HG03457 (cell line): Measurements from ENCODE around the gene USP12.
"Not testable (repeated sequence)": the region's sequence is repeated elsewhere in the genome, so short reads cannot be mapped to it uniquely, and the experiment has no call there.

Experiments
- ATAC-seq: cut with Tn5 transposase; IDR thresholded peaks from one replicate; pipeline ENCODE4 v1.9.1; 2021; ENCODE audit warnings: moderate number of reproducible peaks; ENCODE audit not compliant: unreplicated experiment

Gene USP12

DNA sequence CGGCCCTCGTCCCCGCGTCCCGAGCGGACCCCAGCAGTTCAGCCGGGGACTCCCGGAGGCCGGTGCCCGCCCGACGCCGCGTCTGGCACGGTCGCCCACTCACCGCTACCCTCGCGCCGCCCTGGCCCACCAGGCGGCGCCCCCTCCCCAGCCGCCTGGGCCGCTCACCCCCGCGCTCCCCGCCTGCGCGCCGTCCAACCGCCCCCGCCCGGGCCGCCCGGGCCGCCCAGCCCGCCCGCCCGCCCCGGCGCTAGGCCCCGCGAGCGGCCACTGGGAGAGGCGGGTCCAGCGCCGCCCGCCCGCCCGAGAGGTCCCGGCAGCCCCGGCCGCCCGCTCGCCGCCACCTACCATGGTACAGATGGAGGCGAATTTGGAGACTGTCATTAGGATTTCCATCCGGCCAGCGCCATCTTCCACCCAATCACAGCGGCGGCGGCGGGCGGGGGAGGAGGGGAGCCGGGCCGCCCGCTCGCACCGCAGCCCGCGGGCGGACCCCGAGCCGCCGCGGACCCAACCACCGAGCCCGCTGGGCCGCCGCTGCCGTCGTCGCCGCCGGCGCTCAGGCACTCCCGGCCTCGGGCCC is at the start of gene USP12:
Gene USP12, minus strand, starts transcription at position 568 of the 583 bp plus-strand sequence. Its CDS starts 172 bp downstream, at position 396.
- no peak for ATAC-seq

DNA sequence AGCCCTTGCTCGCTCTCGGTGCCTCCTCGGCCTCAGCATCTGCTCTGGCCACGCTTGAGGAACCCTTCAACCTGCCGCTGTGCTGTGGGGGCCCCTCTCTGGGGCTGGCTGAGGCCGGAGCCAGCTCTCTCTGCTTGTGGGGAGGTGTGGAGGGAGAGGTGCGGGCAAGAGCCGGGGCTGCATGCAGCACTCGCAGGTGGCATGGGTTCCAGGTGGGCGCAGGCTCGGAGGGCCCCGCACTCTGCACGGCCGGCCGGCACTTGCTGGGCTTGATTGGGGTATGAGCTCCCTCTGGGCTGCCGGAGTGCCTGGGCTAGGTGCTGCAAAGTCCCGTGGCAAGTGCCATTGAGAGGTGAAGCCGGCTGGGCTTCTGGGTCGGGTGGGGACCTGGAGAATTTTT is 48.0 kb upstream of the USP12 start:
- no peak for ATAC-seq

- not testable (repeated sequence) for ATAC-seq
Observed at GRCh38 chr13:27218861-27219260, 47.2 kb upstream of the USP12 start.

GRCh38 chr13:27217791-27218190 is 46.2 kb upstream of the USP12 start:
- ATAC-seq, result not testable (repeated sequence)

DNA sequence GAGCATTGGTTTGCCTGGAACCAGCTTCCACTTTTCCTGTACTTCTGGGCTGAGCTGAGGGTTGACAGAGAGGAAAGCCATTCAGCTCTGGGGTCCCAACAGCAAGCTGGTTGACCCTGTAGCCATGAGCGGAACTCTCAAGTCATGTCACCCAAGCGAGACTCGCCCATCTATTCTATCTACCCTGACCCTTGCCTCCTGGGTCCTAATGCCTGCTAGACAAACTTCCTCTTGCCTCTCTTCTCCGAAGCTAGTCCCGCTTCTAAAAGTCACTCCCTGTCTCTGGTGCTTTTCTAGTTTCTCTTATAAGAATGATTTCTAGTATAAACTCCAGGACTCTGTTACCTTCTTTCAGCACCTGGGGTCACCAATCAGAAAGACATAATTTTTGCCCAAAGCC is 41.8 kb upstream of the USP12 start:
- not testable (repeated sequence) for ATAC-seq

DNA sequence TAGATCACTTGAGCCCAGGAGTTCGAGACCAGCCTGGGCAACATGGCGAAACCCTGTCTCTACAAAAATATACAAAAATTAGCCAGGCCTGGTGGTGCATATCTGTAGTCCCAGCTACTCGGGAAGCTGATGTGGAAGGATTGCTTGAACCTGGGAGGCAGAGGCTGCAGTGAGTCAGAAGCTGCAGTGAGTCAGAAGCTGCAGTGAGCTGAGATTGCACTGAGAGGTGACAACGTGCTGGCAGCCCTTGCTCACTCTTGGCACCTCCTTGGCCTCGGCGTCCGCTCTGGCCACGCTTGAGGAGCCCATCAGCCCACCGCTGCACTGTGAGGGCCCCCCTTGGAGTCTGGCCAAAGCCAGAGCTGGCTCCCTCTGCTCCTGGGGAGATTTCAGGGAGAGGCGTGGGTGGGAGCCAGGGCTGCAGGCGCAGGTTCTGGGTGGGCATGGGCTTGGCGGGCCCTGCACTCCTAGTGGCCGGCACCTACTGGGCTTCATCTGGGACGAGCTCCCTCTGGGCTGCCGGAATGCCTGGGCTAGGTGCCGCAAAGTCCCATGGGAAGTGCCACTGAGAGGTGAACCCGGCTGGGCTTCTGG is 40.3 kb upstream of the USP12 start:
- no peak for ATAC-seq

- ATAC-seq, result no peak
Observed at GRCh38 chr13:27211271-27211670, 39.7 kb upstream of the USP12 start.

DNA sequence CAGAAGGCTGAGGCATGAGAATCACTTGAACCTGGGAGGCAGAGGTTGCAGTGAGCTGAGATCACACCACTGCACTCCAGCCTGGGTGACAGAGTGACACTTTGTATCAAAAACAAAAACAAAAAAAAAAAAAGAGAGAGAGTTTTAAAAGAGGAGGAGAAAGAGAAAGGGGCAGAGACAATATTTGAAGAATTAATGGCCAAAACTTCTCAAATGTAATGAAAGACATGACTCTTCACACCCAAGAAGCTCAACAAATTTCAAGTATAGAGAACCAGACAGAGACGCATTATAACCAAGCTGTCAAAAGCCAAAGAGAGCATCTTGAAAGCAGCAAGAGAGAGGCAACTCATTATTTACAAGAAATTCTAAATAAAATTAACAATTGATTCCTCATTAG is 36.9 kb upstream of the USP12 start:
- ATAC-seq, result no peak

DNA sequence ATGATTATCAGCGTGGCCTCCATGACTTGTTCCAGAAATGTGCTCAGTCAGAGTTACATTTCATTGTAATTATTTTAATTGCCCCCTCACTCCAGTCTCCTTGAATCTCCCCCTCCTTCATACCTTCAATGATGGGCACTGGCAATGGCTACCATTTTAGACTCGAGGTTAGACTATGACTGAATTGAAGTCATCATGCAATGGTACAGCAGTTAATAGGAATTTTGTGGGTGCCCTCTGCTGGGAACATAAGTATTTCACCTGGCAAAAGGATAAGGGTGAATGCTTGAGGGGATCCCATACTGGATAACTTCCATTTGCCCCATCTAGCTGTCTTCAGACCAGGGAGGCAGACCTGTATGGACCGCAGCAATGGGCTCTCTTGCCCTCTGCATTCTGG is 32.2 kb upstream of the USP12 start:
- no peak for ATAC-seq

DNA sequence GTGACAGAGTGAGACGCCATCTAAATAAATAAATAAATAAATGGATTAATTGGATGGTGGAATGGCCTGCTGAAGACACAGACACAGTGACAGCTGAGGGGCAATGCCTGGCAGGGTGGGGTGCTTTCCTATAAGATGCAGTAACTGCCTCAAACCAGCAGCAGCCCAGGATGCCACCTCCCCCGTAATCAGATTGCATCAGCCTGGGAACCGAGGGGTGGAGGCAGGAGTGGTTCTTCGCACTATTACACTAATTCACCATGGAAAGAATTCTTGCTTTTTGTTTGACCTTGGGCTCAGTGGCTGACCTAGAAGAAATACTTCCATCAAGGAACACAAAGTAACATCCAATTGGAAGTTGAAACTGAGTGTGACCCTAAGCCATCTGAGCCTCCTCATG is 31.6 kb upstream of the USP12 start:
- no peak for ATAC-seq

DNA sequence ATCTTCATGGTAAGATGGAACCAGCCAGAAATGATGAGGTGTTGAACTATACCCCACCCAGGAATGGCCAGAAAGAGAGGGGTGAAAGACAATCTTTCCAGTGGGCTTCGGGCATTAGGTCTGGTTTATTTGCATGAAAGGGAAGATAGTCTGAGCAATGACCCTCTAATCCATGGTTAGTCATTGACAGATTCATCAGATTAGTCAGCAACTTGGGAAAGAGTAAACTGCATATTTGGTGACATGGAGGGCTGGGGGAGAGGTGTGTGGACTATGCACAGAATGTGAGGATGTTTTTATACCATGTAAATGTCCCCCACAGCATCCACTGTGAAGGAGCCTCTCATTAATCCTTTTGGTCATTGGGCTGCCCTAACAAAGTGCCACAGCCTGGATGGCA is 30.1 kb upstream of the USP12 start:
- ATAC-seq, result no peak

DNA sequence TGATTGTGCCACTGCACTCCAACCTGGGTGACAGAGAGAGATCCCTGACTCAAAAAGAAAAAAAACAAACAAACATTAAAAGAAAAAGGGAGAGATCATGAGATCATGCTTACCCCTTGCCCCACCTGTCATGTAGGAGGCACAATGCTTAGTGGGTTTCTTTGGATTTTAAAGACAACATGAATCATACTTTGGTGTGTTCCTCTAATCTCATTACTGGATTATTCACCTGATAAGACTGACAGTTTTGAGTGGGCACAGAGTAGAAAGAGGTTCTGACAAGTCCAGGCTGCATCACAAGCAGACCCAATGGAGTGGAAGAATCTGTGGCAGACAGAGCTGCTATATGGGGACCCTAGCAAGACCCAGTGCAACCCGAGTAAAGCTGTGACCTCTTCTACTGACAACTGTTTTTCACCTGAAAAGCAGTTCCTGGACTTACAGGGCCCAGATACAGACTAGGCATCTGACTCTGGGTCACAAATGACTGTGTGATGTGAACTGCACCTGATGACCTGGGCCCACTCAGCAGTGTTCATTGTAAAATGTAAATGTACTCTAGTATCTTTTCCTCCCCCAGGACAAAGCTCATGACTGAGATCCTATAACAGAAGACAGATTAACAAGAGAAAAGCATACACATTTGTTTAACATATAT is 28.9 kb upstream of the USP12 start:
- ATAC-seq, result no peak

DNA sequence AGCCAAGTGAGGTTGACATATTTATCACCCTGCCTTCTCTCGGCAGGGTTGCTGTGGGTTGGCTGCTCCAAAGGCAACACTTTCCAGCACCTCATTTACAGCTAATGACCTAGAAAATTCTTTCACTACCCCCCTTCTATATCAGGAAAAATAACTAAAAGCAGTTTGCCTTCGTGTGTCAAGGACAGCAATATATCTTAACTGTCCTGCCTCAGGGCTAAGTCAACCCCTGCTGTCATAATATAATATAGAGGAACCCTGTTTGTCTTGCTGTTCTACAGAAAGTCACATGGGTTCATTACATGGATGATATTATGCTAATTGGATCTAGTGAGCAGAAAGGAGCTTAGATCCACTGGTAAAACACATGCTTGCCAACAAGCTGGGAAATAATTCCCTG is 28.1 kb upstream of the USP12 start:
- no peak for ATAC-seq

DNA sequence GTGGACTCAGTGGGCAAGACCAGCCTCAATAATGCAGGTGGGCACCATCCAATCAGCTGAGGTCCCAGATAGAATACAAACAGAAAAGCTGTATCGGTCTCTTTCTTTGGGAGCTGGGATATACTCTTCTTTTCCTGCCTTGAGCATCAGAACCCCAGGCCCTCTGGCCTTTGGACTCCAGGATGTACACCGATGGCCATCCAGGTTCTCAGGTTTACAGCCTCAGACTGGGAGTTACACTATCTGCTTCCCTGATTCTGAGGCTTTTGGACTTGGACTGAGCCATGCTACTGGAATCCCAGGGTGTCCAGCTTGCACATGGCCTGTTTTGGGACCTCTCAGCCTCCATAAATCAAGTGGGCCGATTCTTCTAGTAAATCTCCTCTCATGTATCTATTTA is 27.6 kb upstream of the USP12 start:
- ATAC-seq, result no peak

DNA sequence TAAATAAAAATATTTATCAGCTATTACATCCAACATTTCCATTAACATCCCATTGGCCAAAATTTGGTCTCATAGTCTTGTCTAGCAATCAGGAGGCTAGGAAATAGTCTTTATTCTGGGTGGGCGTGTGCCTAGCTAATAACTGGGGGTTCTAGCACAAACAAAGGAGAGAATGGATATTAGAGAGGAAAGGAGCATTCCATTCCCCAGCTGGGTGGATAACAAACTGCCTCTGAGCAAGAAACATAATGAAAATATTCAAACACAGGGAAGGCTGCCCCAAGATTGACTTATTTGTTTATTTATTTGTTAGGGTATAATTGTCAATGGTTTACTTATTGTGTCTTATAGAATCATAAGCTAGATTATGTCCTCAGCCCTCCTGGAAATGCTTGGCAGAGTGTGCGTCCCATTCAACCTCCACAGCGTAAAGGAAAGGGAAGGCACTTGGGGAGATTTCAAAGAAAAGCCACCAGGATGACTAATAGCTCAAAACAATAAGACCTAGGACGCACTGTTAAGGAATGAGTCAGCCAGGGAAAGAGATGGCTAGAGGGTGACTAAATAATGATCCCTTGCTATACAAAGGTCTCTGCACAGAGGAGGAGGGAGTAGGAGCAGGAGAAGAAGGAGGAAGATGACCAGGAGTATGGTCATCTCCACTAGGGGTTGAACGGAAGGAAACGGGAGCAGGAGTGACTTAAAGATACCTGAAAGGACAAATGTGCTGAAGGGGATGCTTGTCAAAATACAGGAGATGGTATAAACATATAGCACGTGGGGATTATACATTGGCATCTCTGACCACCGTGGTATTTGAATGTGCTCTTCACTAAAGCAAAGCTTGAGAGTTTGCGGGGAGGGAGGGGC is 23.5 kb upstream of the USP12 start:
- no peak for ATAC-seq

DNA sequence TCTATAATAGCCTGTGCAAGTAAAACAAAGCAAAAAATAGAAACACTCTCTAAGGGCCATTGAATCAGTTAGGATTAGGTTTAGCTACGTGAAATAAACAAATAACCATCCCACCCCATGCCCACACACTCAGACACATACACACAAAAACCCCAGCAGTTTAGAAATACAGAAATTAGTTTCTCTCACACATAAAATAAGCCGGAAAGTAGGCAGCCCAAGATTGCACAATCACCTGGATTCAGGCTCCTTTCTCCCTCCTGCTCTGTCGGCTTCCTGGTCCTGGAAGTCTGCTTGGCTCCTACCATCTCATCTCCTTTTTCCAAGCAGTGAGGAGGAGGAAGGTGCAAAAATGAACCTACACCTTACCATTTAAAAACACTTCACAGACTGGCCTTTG is 22.6 kb upstream of the USP12 start:
- ATAC-seq, result no peak

DNA sequence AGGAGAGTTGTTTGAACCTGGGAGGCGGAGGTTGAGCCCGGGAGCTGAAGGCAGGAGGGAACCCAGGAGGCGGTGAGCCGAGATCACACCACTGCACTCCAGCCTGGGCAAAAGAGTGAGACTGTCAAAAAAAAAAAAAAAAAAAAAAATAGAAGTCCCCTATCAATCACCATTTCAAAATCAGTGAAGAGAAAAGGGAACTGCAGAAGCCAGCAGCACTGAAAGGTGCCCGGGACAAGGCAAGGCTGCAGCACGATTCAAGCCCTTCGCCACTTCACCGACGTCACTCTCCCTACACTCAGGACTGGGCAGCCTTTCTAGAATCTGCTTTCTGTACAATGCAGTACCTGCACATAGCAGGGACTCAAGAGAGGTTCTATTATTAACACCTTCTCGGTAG is 21.9 kb upstream of the USP12 start:
- no peak for ATAC-seq

DNA sequence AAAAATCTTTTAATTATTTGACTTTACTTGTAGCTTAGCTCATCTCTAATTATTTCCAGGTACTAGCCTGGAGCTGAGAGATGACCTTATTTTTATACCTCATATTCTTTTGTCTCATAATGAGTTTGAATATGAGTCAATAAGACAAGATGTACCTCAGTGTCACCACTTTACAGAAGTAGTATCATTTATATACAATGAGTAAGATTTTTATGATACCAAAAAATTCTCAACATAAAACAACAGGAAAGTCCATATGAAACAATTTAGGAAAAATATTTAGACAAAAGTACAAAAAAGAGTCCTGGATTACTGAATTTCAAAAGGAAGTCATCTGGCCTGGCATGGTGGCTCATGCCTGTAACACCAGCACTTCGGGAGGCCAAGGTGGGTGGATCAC is 21.4 kb upstream of the USP12 start:
- ATAC-seq, result no peak

- ATAC-seq, result not testable (repeated sequence)
Observed at GRCh38 chr13:27192367-27192766, 20.8 kb upstream of the USP12 start.

DNA sequence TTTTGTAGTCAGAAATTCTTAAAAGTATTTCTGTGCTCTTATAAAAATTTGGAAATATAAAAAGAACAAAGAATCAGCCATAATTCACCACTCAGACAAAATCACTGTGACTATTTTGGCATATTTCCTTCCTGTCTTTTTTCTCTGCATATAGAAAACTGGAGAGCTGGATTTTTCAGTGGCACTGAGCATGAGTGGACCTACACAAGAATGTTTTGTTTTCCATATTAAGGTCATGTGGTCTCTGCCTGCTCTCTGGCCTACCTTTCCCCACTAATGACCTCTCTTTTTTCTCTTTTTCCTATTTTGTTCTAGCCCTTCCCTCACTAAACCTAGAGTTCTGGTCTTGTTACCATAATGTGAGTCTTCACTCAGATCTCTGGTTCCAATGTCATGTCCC is 17.6 kb upstream of the USP12 start:
- no peak for ATAC-seq

- ATAC-seq, result no peak
Observed at GRCh38 chr13:27188239-27188638, 16.6 kb upstream of the USP12 start.

GRCh38 chr13:27186295-27186694 is 14.7 kb upstream of the USP12 start:
- ATAC-seq, result no peak
